ENCODE results near the gene EPHX1.

EPHX1 gene

DNA sequence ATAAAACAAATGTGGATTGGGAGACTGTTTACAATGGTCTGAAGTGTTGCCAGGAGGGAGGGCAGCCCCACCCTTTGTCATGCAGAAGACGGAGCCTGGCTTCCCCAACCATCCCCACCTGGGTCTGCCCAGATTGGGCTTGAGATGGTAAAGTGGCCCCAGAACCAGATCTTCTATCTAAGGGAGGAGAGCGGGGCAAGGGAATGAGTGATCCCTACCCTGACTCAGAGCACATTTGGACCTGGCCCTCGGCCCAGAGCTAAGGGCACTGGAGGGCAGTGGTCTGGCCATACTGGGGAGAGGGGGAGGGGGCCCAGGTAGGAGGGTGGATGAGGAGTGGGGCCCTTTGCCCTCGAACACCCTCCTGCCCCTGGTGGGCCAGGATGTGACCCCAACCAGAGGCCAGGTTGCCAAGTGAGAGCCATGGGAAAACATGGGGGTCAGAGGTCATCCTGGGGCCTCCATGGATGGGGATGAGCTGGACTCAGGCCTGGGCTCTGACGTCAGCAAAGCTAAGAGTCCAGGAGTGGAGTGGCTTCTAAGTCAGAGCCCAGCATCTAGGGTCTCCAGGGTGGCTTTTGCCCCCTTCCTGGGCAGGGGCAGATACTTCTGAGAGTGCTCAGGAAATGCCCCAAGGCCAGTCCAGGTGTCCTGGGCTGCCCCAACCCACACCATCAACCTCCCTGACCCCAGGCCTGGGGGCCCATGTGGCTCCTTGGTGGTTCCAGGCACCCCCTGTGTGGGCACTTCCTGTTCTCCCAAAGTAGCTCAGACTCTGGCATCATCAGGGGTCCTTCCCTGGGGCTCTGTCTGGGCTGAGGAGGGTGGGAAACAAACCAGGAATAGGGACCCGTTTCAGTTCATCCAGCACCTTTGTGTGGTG is 80.7 kb downstream of the EPHX1 start:
- H3K27ac ChIP-seq: peak overlapping the region; percentile 42
- TF ChIP-seq, protein P1, sequence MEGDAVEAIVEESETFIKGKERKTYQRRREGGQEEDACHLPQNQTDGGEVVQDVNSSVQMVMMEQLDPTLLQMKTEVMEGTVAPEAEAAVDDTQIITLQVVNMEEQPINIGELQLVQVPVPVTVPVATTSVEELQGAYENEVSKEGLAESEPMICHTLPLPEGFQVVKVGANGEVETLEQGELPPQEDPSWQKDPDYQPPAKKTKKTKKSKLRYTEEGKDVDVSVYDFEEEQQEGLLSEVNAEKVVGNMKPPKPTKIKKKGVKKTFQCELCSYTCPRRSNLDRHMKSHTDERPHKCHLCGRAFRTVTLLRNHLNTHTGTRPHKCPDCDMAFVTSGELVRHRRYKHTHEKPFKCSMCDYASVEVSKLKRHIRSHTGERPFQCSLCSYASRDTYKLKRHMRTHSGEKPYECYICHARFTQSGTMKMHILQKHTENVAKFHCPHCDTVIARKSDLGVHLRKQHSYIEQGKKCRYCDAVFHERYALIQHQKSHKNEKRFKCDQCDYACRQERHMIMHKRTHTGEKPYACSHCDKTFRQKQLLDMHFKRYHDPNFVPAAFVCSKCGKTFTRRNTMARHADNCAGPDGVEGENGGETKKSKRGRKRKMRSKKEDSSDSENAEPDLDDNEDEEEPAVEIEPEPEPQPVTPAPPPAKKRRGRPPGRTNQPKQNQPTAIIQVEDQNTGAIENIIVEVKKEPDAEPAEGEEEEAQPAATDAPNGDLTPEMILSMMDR (IDR thresholded peaks at IDR 0.05): no peak
- no peak for TF ChIP-seq ZFX (IDR thresholded peaks at IDR 0.05; ENCODE audit: borderline replicate concordance)

DNA sequence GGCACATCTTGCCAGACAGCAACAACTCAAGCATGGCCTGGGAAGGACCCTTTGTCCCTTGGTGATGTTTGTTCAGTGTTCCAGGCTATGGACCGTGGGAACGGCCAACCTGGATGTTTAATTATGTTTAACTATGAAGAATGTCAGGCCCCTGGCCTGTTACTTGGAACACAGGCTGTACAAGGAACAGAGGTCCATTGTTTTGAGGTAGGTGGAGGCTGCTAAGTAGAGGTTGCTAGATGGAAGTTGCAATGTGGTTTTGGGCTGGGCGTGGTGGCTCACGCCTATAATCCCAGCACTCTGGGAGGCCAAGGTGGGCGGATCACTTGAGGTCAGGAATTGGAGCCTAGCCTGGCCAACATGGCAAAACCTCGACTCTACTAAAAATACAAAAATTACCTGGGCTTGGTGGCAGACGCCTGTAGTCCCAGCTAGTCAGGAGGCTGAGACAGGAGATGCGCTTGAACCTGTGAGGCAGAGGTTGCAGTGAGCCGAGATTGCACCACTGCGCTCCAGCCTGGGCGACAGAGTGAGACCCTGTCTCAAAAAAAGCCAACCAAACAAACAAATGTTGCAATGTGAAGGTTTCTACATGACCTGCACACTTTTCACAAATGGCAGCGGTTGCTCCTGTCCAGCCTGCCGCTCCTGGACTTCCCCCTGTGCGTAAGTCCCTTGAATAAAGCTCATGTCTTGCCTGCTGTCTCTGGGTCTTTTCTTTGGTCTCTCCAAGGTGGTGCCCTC is 81.5 kb downstream of the EPHX1 start:
- TF ChIP-seq, protein P1 (IDR thresholded peaks at IDR 0.05): no peak
- no peak for TF ChIP-seq ZFX (IDR thresholded peaks at IDR 0.05; ENCODE audit: borderline replicate concordance)
- peak overlapping the region; percentile 42 for H3K27ac ChIP-seq

DNA sequence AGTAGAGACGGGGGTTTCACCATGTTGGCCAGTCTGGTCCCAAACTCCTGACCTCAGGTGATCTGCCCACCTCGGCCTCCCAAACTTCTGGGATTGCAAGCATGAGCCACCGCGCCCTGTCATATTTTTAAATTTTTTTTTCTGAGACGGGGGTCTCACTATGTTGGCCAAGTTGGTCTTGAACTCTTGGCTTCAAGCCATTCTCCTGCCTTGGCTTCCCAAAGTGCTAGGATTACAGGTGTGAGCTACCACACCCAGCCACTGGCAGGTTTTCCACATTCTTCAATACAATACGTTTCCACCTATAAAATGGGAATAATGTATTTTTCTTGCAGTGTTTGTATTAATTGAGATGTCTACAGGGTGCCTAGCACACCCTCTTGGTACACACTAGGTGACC is 82.4 kb downstream of the EPHX1 start:
- no peak overlapping the region for H3K27ac ChIP-seq
- TF ChIP-seq, protein P1 (IDR thresholded peaks at IDR 0.05): no peak
- no peak for TF ChIP-seq ZFX (IDR thresholded peaks at IDR 0.05; ENCODE audit: borderline replicate concordance)
